CD4-positive, alpha-beta T cell treated with Interleukin-15 for 4 hours (primary cell): ENCODE data around the gene NOSTRIN.
"Not testable (repeated sequence)": the region's sequence is repeated elsewhere in the genome, so short reads cannot be mapped to it uniquely, and the experiment has no call there.

ENCODE experiments used
- DNase-seq: peaks from one replicate; pipeline ENCODE4 v3.0.0-alpha.2; 2020; ENCODE audit warnings: low spot score

Gene NOSTRIN

GRCh38 chr2:168789776-168790175, 12.7 kb upstream of the NOSTRIN start:
- no peak for DNase-seq

DNA sequence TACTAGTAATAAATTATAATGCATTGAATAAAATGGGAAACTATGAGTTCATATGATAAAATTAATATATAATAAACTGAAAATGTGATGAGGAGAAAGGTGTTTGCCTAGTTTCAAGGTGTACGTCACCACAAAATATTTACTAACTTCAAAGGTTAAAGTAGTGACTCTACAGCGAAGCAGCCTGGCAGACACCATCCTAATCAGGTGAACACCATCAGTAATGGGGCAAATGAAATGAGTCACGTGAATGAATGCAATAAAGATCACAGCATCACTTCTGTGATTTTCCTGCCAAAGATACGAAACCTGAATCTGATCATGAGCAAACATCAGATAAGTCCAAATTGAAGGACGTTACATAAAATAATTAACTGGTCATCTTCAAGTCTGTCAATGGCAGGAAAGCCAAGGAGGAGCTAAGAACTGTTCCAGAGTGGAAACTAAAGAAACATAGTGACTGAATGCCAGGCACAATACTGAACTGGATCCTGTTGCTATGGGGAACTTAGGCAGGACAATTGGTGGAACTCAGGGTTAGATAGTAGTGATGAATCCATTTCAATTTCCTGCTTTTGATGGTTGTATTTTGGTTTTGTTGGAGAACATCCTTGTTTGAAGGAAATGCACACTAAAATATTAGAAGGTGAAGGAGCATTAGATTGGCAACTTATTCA, 12.1 kb upstream of the NOSTRIN start:
- DNase-seq = no peak

GRCh38 chr2:168791140-168791539, 11.3 kb upstream of the NOSTRIN start:
- DNase-seq = not testable (repeated sequence)

GRCh38 chr2:168793596-168793995, 8.8 kb upstream of the NOSTRIN start:
- DNase-seq = no peak

GRCh38 chr2:168794968-168795367, 7.5 kb upstream of the NOSTRIN start:
- no peak for DNase-seq

- DNase-seq = no peak
These were observed 6.3 kb upstream of the NOSTRIN start for GRCh38 chr2:168796090-168796577.

GRCh38 chr2:168796583-168797285, 5.7 kb upstream of the NOSTRIN start:
- no peak for DNase-seq

DNA sequence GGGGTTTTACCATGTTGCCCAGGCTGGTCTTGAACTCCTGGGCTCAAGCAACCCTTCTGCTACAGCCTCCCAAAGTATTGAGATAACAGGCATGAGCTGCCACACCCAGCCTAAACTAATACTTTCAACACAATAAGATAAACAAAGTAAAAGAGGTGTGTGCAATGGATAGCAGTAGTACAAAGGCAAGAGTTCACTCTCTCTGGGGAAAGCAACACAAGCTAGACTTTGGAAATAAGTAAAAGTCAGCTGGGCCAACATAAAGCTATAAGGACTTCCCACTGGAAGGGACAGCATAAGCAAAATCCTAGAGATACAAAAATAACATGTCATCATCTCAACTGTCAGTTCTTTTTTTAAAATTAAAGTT, 5.2 kb upstream of the NOSTRIN start:
- no peak for DNase-seq

DNA sequence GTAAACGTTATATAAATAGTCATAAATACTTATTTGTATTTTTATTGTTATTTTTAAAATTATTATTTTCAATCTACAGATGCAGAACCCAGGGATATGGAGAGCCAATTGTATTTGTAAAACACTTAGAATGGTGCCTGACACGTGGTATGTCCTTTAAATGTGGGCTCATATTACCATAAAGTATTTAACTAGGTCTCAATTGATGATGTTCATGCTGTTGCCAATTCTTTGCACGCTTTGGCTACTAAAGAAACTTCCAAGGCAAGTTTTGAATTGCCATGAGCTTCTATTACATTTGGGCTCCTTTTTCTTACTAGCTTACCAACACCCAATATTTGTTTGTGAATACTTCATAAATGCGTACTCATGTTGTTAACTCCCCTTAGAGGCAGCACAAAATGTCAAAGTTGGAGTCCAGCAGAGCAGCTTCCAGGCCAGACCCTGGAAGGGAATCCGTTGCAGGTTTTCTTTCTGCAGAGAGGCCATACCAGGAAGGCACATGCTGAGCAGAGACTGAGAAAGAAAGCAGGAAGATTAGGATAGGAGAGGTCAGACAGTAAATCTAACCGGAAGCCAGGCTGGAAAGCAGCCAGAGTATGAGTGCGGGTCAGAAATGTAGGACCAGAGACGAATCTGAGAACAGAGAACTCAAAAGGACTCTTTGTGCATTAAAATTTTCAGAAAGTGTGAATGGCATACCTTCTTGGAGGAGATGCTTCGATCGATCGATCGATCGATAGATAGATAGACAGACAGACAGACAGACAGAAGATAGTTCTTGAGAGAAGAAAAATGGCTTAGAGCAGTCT, 4.2 kb upstream of the NOSTRIN start:
- no peak for DNase-seq

DNA sequence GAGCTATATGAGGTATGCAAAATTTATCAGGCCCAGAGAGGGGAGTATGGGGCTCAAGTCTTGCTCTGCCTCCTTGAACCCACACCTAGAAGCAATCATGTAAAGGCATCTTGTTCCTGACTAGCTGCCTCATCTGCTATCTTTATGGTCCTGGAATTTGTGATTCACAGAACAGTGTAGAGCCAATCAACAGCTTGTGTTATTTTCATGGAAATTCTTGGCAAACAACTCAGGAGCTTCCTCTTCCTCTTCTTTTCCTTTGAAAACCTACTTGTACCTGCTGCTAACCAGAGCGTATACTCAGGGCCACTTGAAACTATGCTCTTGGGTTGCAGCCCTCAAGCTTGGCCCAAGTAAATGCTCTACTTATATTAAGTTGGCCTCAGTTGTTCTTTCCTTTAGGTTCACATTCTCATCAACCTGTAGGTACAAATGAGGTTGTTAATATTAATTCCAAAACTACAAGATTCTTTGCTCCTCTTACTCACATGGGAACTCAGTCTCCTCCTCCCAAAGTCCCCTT, 3.5 kb upstream of the NOSTRIN start:
- no peak for DNase-seq

DNA sequence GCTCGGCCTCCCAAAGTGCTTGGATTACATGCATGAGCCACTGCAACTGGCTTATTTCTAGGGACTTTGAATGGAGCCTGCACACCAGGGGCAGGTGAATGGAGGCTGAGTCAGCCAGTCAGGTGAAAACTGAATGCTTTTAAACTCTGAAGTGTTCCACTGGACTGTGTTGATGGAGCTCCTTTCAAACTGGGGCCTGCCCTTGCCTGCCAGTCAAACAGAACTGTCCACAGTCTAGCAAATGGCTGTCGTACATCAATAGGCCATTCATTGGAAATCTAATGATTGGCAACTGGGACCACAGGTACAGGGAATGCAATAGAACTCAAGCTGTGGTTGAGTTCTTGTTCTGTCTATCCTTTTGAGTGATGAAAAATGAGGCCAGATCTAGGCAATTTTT, 966 bp upstream of the NOSTRIN start:
- no peak for DNase-seq

DNA sequence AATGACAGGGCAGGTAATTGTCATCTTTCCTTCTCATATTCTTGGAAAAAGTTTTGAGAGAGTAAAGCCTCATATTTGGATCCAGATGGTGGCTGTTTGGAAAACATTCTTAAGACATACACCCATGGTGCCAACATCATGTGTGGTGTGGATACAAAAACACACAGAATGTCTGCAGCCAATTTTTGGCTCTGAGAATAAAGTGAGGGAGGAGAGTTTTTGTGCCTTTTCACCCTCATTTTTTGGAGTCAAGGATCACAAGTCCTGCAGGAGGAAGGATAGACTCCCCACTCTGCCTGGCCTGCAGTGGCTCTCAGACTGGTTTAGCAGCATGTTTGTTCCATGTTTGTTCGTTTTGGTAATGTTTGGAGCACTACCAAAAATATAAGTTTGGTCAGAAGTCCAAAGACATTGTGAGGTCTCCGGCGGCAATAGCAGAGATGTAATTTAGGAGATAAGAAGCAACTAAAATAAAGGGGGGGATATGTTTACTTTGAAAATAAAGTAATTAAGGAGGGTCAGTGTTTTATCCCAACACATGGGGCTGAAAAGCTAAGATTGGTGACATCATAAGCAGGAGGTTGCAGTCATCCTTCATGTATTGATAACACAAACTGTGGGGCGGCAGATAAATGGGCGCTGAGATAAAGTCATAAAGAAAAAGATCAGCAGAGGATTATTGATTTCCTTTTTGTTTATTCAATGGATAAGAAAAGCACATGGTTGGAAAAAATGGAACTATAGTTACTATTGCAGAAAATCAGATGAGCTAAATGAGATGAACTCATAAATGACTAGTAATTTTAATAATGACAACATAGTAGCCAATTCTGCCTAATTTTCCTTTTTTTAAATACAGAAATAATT, 655 bp downstream of the NOSTRIN start:
- no peak for DNase-seq

DNA sequence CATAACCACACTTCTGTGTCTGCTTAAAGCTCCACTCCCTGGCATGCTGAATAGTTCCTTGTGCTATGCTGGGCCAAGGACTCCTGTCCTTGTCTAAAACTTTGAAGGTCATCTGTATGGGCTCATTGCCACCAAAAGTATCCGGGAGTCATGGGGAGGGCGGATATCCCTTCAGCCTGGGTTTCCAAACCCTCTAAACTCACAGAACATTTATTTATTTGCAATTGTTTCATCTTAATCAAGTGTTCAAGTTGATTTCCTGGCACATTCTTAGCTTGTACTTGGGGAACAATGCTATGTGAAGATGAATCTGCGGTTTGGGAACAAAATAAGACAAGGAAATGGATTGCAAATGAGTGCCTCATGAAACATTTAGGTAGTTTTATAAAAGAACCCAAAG, 1.8 kb downstream of the NOSTRIN start:
- no peak for DNase-seq

DNA sequence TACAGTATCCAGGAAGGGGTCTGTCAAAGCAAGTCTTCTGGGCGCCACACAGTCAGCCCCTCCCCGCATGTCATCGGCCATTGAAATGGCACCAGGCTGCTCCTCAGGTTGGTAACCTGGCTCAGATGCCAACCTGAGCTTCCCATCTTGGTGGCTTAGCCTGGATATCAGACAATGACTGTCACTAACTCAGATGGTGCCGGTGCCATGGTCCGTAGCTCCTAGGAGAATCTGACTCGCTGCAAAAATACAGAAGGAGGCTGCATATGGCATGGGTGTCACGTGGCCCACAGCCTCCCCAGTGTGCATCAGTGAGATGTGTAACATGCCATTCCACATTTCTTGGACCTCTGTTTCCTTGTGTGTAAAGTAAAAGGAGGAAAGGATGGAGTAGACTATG, 3.2 kb downstream of the NOSTRIN start:
- no peak for DNase-seq

DNA sequence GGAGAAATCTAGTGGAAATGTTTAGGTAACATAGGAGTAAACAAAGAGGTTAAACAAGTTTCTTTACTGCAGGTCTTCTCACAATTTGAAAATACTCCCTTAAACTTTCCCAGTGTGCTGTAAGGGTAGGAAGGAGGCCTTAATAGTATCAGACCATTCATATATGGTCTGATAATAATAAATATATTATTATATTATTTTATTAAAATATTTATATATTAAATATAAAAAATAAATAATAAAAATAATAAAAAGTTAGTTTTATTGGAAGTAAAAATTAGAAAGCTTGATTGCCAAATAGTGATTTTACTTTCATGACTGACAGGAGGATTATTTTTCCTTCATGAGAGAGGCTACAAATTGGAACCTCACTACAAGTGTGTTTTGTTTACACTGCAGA, 7.1 kb downstream of the NOSTRIN start:
- no peak for DNase-seq

DNA sequence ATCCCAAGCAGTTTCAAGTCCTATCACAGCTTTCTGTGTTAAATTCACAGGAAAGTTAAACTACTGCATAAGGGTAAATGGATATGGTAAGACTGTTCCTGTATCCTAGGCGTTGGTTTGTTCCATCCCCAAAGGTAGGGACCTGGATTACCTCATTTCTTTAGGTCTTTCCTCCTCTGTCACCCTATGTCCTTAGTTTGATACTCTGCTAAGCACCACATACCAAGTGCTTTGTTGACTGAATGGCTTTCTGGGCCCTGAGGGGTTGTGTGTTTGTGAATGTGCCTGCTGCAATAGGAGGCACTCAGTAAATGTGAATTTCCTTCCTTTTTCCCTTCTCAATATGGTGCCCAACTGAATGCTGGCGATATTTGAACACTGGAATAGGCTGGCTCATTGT, 7.8 kb downstream of the NOSTRIN start:
- no peak for DNase-seq

DNA sequence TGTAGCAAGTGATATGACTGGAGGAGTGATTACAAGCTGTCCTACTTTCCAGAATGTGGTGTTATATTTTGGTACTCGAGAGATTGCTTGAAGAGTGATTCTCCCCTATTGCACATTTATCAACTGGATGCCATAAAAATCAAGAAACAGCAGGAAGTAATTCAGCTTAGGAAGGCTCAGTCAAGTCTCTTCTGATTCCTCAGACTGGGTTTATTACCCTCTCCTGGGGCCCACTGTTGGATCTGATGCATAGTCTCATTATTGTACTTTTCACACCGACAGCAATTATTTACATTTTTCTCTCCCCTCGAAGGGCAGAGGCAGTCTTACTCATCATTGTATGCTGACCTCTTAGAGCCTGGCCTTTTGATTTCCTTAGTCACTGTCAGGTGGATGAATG, 9.3 kb downstream of the NOSTRIN start:
- DNase-seq = no peak

DNA sequence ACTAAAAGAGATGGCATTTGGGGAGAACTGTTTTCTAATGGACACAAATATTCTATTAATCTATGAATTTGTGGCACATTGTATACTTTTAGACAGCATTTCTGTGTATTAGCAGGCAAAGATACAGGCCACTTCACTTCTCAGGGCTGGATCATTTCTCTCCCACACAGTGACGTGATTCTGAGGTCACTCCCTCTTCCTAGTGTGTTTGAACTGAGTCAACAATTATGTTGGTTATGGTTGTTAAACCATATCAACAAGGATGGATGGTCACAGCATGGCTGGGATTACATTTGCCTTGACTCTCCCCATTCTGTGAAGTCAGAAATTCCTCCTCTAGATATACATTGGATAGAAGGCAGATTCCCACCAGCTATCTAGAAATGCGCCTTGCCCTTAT, 11.6 kb downstream of the NOSTRIN start:
- DNase-seq = no peak

DNA sequence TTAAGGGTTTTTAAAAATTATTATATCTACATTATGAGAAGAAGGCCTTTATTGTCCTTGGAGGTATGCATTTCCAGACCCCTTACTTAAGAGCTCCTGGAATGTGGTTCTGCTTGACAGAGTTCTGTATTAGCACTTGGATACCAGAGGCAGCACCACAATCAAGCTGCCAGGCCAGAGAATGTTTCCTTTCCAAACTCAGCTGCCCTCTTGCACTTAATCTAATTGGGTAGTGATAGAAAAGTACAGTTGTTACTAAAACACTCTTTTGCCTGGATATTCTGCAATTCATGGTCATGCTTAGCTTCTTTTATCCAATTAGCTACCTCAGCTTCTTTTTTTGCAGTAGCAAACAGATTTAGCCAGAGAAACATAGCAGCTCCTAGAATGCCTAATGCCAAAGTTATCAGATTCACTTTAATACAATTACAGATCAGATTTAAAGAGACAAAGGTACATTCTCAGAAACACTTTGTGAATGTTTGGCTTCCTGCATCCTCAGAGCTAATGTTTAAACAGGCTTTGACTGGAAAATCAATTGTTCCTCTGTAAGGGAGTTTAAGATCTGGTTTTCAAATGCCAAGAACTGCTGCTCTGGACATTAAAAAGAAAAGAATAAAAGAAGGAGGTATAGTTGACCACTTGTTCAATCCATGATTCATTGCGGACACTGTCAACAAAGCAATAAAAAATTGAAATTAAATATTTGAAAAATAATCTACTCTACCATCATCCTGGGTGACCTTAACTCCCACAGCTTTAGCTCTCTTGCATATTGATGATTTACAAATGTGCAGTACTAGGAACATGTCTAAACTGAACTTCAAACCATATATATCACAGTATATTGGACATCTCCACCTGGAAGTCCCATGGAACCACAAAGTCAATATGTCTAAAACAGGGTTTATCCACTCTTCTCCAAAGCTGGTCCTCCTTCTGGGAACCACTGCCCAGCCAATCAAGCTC, 12.8 kb downstream of the NOSTRIN start:
- DNase-seq = no peak

GRCh38 chr2:168816369-168816768, 13.9 kb downstream of the NOSTRIN start:
- no peak for DNase-seq
